ENCODE data around the gene UBQLN1.
"Not testable (repeated sequence)": the region's sequence is repeated elsewhere in the genome, so short reads cannot be mapped to it uniquely, and the experiment has no call there.

Gene UBQLN1

GRCh38 chr9:83633676-83634075 is 74.1 kb downstream of the UBQLN1 start:
- no peak for DNase-seq

GRCh38 chr9:83633255-83633654 is 74.5 kb downstream of the UBQLN1 start:
- no peak for DNase-seq

GRCh38 chr9:83630938-83631457 is 76.8 kb downstream of the UBQLN1 start:
- no peak for DNase-seq

GRCh38 chr9:83629433-83630104 is 78.2 kb downstream of the UBQLN1 start:
- DNase-seq: no peak

- DNase-seq: no peak
Measured at GRCh38 chr9:83628540-83628939, 79.2 kb downstream of the UBQLN1 start.

- no peak for DNase-seq
Measured at GRCh38 chr9:83625178-83625577, 82.6 kb downstream of the UBQLN1 start.

- no peak for DNase-seq
Measured at GRCh38 chr9:83623679-83624076, 84.1 kb downstream of the UBQLN1 start.

- DNase-seq: peak; percentile 96
Measured at GRCh38 chr9:83622939-83623678, 84.6 kb downstream of the UBQLN1 start, which contains the start of gene IDNK. Gene IDNK (plus strand): TSS chr9:83623143. CDS start chr9:83623172, 29 bp downstream.

- no peak for DNase-seq
Measured at GRCh38 chr9:83622433-83622938, 85.3 kb downstream of the UBQLN1 start.

- peak; percentile 61 for DNase-seq
Measured at GRCh38 chr9:83620841-83621636, 86.7 kb downstream of the UBQLN1 start.

- no peak for DNase-seq
Measured at GRCh38 chr9:83617299-83617698, 90.5 kb downstream of the UBQLN1 start.

- DNase-seq: not testable (repeated sequence)
Measured at GRCh38 chr9:83613298-83613697, 94.5 kb downstream of the UBQLN1 start.

Data from right kidney (tissue), 1 donor.